Measurements from ENCODE around the gene ARHGEF18.

DNA sequence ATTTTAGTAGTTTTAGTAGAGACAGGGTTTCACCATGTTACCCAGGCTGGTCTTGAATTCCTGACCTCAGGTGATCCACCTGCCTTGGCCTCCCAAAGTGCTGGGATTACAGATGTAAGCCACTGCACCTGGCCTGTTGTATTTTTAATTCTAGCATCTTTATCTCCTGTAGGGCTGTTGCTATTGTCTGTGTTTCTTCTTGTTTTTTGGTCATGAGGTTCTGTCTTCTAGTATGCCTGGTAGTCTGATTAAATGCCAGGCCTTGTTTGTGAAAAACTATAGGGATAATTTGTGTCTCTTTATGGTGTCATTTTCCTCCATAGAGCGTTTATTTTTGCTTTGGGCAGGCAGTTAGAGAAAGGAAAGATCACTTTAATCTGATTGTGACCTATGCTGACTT is 3.1 kb downstream of the ARHGEF18 start:
- TF ChIP-seq, protein P1, sequence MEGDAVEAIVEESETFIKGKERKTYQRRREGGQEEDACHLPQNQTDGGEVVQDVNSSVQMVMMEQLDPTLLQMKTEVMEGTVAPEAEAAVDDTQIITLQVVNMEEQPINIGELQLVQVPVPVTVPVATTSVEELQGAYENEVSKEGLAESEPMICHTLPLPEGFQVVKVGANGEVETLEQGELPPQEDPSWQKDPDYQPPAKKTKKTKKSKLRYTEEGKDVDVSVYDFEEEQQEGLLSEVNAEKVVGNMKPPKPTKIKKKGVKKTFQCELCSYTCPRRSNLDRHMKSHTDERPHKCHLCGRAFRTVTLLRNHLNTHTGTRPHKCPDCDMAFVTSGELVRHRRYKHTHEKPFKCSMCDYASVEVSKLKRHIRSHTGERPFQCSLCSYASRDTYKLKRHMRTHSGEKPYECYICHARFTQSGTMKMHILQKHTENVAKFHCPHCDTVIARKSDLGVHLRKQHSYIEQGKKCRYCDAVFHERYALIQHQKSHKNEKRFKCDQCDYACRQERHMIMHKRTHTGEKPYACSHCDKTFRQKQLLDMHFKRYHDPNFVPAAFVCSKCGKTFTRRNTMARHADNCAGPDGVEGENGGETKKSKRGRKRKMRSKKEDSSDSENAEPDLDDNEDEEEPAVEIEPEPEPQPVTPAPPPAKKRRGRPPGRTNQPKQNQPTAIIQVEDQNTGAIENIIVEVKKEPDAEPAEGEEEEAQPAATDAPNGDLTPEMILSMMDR (IDR thresholded peaks at IDR 0.05; ENCODE audit: borderline replicate concordance, extremely low read depth, low read length, poor library complexity, severe bottlenecking) = no peak
- no peak for TF ChIP-seq EZH2 (IDR thresholded peaks at IDR 0.05; ENCODE audit: borderline replicate concordance, low read depth, low read length, severe bottlenecking)

Measured in DND-41 (cell line).